T-helper 17 cell (primary cell): ENCODE measurements around the gene FOXF2. TPM values are rescaled to one million over a fixed set of nuclear protein-coding genes. Genes with fewer than 3 reads are reported as not detected.
A peak's percentile ranks its signal among the peaks of the same experiment; 100 is the strongest.

ENCODE experiments used
- ATAC-seq: fragments of 150-1000 bp; cut with Tn5 transposase; 2 replicates; pipeline ENCODE4 v1.10.0; 2021; ENCODE audit warnings: mild to moderate bottlenecking, moderate library complexity
- DNase-seq, 3 donors: peaks; one replicate each; pipeline versions ENCODE4 v3.0.0 to v3.0.0-alpha.2; 2020 to 2021
- H3K9me3 ChIP-seq: one replicate; pipeline ENCODE4 v1.7.0; 2013; ENCODE audit warnings: low read length, mild to moderate bottlenecking; ENCODE audit not compliant: control insufficient read depth, poor library complexity, severe bottlenecking
- H3K27ac Mint-ChIP-seq: one replicate; pipeline ENCODE4 v1.8.0; 2022; ENCODE audit warnings: mild to moderate bottlenecking, moderate library complexity, mixed read lengths
- H3K27me3 Mint-ChIP-seq: one replicate; pipeline ENCODE4 v1.8.0; 2022; ENCODE audit warnings: mixed read lengths
- H3K36me3 Mint-ChIP-seq: one replicate; pipeline ENCODE4 v1.8.0; 2022; ENCODE audit warnings: low read depth, mixed read lengths
- H3K4me1 Mint-ChIP-seq: one replicate; pipeline ENCODE4 v1.8.0; 2022; ENCODE audit warnings: mild to moderate bottlenecking, mixed read lengths
- H3K4me3 Mint-ChIP-seq: one replicate; pipeline ENCODE4 v1.8.0; 2022; ENCODE audit warnings: mild to moderate bottlenecking, moderate library complexity, mixed read lengths
- total RNA-seq, 4 donors: library from RNA in 2 of 4; stranded (reverse) in 2 of 4; gene quantifications; one replicate each; pipeline ENCODE4 v1.2.3 and lab custom pipeline; 2022 to 2026

Gene FOXF2
- total RNA-seq, 2 donors from 2014 or later, result not detected

GRCh38 chr6:1390133-1390945 is 963 bp downstream of the FOXF2 start:
- H3K9me3 ChIP-seq, result no peaks in the 10 kb centered on the region
- Mint-ChIP-seq H3K4me1 (peaks cover 16% of the 10 kb centered on the region), H3K36me3 (peaks cover 14% of the 10 kb centered on the region), H3K4me3 (peak overlapping the region; percentile 88), H3K27ac (no peak overlapping the region), H3K27me3 (peaks cover 70% of the 10 kb centered on the region)
- DNase-seq (no peak), ATAC-seq (peak; percentile 48)

DNA sequence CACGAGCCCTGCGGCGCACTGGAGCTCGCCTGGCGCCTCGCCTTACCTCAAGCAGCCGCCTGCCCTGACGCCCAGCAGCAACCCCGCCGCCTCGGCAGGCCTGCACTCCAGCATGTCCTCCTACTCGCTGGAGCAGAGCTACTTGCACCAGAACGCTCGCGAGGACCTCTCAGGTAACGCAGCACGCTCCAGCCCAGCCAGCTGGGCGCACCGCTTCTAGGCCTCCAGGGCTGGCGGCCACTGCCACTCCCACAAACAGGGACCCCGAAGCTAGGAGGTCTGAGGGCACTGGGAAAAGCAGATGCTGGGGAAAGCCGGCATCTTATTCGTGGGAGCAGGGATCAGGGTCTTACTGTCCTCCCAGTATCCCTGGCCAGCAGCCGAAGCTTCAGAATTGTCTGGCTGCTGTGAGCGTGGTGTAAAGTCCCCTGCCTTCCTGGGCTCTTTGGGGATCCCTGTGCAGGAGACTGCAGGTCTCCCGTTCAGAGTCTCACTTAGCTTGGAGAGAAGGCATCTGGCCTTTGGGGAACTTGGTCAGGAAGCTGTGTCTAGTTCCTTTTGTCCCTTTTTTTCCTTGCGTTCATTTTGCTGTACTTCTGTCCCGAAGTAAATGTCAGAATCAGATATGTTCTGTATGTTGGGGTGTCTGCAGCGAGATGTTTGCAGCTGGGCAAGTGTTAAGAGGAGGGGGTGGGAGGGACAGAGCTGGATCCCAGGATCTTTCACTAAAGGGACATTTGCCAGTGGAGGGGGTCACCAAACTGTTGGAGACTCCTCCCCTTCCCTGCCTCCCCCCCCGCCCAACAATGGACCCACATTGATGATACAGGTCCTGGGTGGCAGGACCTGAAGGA is 1.8 kb downstream of the FOXF2 start:
- peaks cover 69% of the 10 kb centered on the region for H3K27me3 Mint-ChIP-seq

GRCh38 chr6:1391800-1392309 is 2.5 kb downstream of the FOXF2 start:
- ATAC-seq, result no peak
- H3K27ac Mint-ChIP-seq, result no peak overlapping the region

More for the DNA sequence above, 1.8 kb downstream of the FOXF2 start:
- peaks cover 14% of the 10 kb centered on the region for H3K4me1 Mint-ChIP-seq
- no peaks in the 10 kb centered on the region for H3K9me3 ChIP-seq
- DNase-seq (no peak), ATAC-seq (no peak)
- peaks cover 13% of the 10 kb centered on the region for H3K36me3 Mint-ChIP-seq
- H3K27ac Mint-ChIP-seq, result no peak overlapping the region
- H3K4me3 Mint-ChIP-seq, result peak overlapping the region; percentile 62

GRCh38 chr6:1392813-1393640 is 3.7 kb downstream of the FOXF2 start:
- Mint-ChIP-seq H3K27me3 (peaks cover 72% of the 10 kb centered on the region), H3K4me3 (peak overlapping the region; percentile 52), H3K4me1 (peaks cover 22% of the 10 kb centered on the region), H3K36me3 (peaks cover 12% of the 10 kb centered on the region), H3K27ac (no peak overlapping the region)
- H3K9me3 ChIP-seq, result no peaks in the 10 kb centered on the region
- DNase-seq (no peak), ATAC-seq (no peak)

More at GRCh38 chr6:1391800-1392309, 2.5 kb downstream of the FOXF2 start:
- DNase-seq, result no peak
- Mint-ChIP-seq H3K36me3 (peaks cover 13% of the 10 kb centered on the region), H3K27me3 (peaks cover 69% of the 10 kb centered on the region), H3K4me1 (peaks cover 19% of the 10 kb centered on the region), H3K4me3 (peak overlapping the region; percentile 49)
- no peaks in the 10 kb centered on the region for H3K9me3 ChIP-seq

- DNase-seq, result no peak
- no peak for ATAC-seq
- H3K4me3 Mint-ChIP-seq, result peak overlapping the region; percentile 52
These were observed 4.4 kb downstream of the FOXF2 start for GRCh38 chr6:1393641-1394283.

GRCh38 chr6:1394514-1395463 is 5.4 kb downstream of the FOXF2 start:
- H3K4me3 Mint-ChIP-seq, result no peak overlapping the region
- H3K9me3 ChIP-seq, result no peaks in the 10 kb centered on the region
- H3K4me1 Mint-ChIP-seq, result peaks cover 11% of the 10 kb centered on the region
- no peak for DNase-seq
- H3K27ac Mint-ChIP-seq, result no peak overlapping the region
- no peak for ATAC-seq
- peaks cover 9% of the 10 kb centered on the region for H3K36me3 Mint-ChIP-seq
- H3K27me3 Mint-ChIP-seq, result peaks cover 78% of the 10 kb centered on the region

More at GRCh38 chr6:1393641-1394283, 4.4 kb downstream of the FOXF2 start:
- peaks cover 15% of the 10 kb centered on the region for H3K4me1 Mint-ChIP-seq
- peaks cover 72% of the 10 kb centered on the region for H3K27me3 Mint-ChIP-seq
- H3K9me3 ChIP-seq, result no peaks in the 10 kb centered on the region
- H3K27ac Mint-ChIP-seq, result no peak overlapping the region
- H3K36me3 Mint-ChIP-seq, result peaks cover 7% of the 10 kb centered on the region

DNA sequence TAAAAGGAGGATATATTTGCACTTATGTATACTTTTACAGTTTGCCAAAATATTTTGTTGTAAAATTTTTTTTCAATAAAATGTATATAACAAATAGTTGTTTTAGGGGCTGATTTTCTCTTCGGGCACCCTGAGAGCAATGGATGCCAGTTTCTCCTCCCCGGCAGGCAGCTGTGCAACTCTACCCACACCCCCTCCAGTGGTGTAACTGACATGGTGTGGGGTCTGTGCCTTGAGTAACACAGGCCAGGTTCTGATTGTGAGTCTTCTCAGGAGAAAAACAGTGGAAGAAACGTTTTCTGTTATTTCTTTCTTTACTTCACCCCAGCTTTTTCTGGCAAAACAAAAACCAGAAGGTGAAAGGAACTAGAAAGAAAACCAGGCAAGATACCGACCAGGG is 6.1 kb downstream of the FOXF2 start:
- ATAC-seq, result no peak
- H3K4me1 Mint-ChIP-seq, result peaks cover 9% of the 10 kb centered on the region
- no peak overlapping the region for H3K4me3 Mint-ChIP-seq

DNA sequence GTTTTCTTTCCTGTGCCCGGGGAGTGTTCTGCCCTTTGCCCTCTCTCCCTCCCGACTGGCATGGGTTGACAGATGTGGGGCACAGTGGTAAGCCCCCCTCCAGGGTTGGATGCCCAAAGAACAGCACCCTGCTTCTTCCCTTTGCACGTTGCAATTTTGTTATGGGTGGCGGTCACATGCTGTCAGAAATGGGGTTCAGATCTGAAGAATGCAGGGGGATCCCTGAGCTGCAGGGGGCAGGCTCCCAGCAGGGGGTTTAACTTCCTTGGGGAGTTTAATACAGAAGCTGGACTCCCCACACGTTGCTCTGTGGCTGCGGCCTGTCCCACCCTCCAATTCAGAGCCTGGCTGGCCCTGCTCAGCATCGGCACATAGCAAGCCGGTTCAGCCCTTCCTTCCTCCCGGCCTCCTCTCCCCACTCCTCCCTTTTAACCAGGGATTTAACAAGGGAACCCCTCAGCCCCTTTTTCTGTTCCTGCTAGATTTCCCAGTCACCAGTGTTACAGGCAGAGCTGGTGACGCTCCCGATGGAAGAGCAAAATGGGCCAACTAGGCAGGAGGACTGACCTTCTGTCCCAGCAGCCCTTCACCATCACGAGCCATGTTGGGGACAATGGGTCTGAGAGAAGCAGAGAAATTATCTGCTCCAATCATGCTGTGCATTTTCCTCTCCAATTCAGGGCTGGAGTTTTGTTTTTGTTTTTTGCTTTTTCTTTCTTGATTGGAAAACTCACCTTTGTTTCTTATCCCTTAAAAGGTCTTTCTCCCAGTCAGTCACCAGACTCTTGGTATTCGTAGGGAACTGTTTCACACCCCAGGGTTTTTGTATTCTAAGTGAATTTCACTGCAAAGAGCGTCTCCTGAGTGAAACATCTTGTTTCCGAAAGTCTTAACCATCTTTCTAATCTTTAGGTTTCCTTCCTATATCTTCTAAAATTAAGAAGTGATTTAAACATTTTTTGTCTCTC is 6.8 kb downstream of the FOXF2 start:
- ATAC-seq (no peak), DNase-seq (no peak)
- Mint-ChIP-seq H3K27me3 (peaks cover 78% of the 10 kb centered on the region), H3K27ac (no peak overlapping the region), H3K4me3 (no peak overlapping the region), H3K4me1 (peaks cover 9% of the 10 kb centered on the region), H3K36me3 (peaks cover 9% of the 10 kb centered on the region)
- no peaks in the 10 kb centered on the region for H3K9me3 ChIP-seq

More for the DNA sequence above, 6.1 kb downstream of the FOXF2 start:
- Mint-ChIP-seq H3K36me3 (peaks cover 9% of the 10 kb centered on the region), H3K27me3 (peaks cover 78% of the 10 kb centered on the region), H3K27ac (no peak overlapping the region)
- H3K9me3 ChIP-seq, result no peaks in the 10 kb centered on the region
- no peak for DNase-seq

GRCh38 chr6:1396952-1397868 is 7.8 kb downstream of the FOXF2 start:
- H3K4me3 Mint-ChIP-seq, result no peak overlapping the region
- ATAC-seq, result peak; percentile 75

More at GRCh38 chr6:1396952-1397868, 7.8 kb downstream of the FOXF2 start:
- Mint-ChIP-seq H3K27ac (peak overlapping the region; percentile 74), H3K36me3 (peaks cover 5% of the 10 kb centered on the region), H3K27me3 (peaks cover 70% of the 10 kb centered on the region), H3K4me1 (peaks cover 9% of the 10 kb centered on the region)
- H3K9me3 ChIP-seq, result no peaks in the 10 kb centered on the region
- peak; percentile 47 to 68 (median 61) for DNase-seq
